ENCODE results near the gene SIKE1. TPM values are rescaled to one million over a fixed set of nuclear protein-coding genes. Genes with fewer than 3 reads are reported as not detected.
"Not testable (repeated sequence)": the region's sequence is repeated elsewhere in the genome, so short reads cannot be mapped to it uniquely, and the experiment has no call there.

SIKE1 gene
- total RNA-seq, 1 experiment from 2014 or later = 104 TPM

GRCh38 chr1:114782476-114782875 is 2.0 kb upstream of the SIKE1 start:
- no TSS peak for BruUV-seq (replicated peaks)
- H2AFZ ChIP-seq (ENCODE audit: low read length) = no peak overlapping the region
- 0 out of 2 replicates have a peak, but pooled peaks cover 4% of the 10 kb centered on the region for H3K4me1 ChIP-seq (ENCODE audit: insufficient read depth, low read length)
- no peak for DNase-seq
- H3K4me2 ChIP-seq (ENCODE audit: low read length) = no peak overlapping the region
- intact Hi-C loops (cut with micrococcal nuclease) = no loop called here
- no peak overlapping the region for H3K27ac ChIP-seq (ENCODE audit: low read length)
- H3K36me3 ChIP-seq (ENCODE audit: low read depth, low read length) = peaks cover 14% of the 10 kb centered on the region; the same call in 1 of the 2 replicates
- H3F3A ChIP-seq (ENCODE audit: low read length, unreplicated experiment) = no peaks in the 10 kb centered on the region
- no peaks in the 10 kb centered on the region for H4K20me1 ChIP-seq (ENCODE audit: low read length)
- ChIA-PET CTCF (no interaction called here), POLR2A (ENCODE audit: unreplicated experiment) (no interaction called here)
- peaks cover 29% of the 10 kb centered on the region for H3K79me2 ChIP-seq (ENCODE audit: low read length)
- no peaks in the 10 kb centered on the region for H3K9me3 ChIP-seq (ENCODE audit: low read length)
- no peak for TF ChIP-seq EZH2phosphoT487 (IDR thresholded peaks at IDR 0.05; ENCODE audit: borderline replicate concordance, low read length)
- TF ChIP-seq EZH2 (IDR thresholded peaks at IDR 0.05; ENCODE audit: low read length, unreplicated experiment) = no peak
- TF ChIP-seq, protein P1, sequence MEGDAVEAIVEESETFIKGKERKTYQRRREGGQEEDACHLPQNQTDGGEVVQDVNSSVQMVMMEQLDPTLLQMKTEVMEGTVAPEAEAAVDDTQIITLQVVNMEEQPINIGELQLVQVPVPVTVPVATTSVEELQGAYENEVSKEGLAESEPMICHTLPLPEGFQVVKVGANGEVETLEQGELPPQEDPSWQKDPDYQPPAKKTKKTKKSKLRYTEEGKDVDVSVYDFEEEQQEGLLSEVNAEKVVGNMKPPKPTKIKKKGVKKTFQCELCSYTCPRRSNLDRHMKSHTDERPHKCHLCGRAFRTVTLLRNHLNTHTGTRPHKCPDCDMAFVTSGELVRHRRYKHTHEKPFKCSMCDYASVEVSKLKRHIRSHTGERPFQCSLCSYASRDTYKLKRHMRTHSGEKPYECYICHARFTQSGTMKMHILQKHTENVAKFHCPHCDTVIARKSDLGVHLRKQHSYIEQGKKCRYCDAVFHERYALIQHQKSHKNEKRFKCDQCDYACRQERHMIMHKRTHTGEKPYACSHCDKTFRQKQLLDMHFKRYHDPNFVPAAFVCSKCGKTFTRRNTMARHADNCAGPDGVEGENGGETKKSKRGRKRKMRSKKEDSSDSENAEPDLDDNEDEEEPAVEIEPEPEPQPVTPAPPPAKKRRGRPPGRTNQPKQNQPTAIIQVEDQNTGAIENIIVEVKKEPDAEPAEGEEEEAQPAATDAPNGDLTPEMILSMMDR (conservative IDR thresholded peaks at IDR 0.05; ENCODE audit: low read depth, low read length) = no peak
- no peak overlapping the region for H3K4me3 ChIP-seq (ENCODE audit: low read length)
- H3K9ac ChIP-seq (ENCODE audit: low read length) = no peak overlapping the region
- H3K9me2 ChIP-seq (replicated peaks; ENCODE audit: low read length) = no peaks in the 10 kb centered on the region
- no peaks in the 10 kb centered on the region for H3K27me3 ChIP-seq (ENCODE audit: low read length)
- no peak for ATAC-seq

- Histone ChIP-seq H3K79me2 (ENCODE audit: low read length) (peaks cover 29% of the 10 kb centered on the region), H2AFZ (ENCODE audit: low read length) (peak overlapping the region; percentile 92; the same call in 1 of the 2 replicates)
- BruUV-seq (replicated peaks) = no TSS peak
Measured at GRCh38 chr1:114779722-114780121, 763 bp downstream of the SIKE1 start.

DNA sequence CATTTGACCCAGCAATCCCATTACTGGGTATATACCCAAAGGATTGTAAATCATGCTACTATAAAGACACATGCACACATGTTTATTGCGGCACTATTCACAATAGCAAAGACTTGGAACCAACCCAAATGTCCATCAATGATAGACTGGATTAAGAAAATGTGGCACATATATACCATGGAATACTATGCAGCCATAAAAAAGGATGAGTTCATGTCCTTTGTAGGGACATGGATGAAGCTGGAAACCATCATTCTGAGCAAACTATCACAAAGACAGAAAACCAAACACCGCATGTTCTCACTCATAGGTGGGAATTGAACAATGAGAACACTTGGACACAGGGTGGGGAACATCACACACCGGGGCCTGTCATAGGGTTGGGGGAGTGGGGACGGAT is 3.8 kb downstream of the SIKE1 start:
- H3K4me1 ChIP-seq (ENCODE audit: insufficient read depth, low read length); H2AFZ ChIP-seq (ENCODE audit: low read length); H3K27ac ChIP-seq (ENCODE audit: low read length); intact Hi-C loops (cut with micrococcal nuclease); H3K27me3 ChIP-seq (ENCODE audit: low read length); H3K4me2 ChIP-seq (ENCODE audit: low read length); H3K4me3 ChIP-seq (ENCODE audit: low read length); BruUV-seq (replicated peaks); H4K20me1 ChIP-seq (ENCODE audit: low read length); CTCF ChIA-PET; POLR2A ChIA-PET (ENCODE audit: unreplicated experiment); H3K9me2 ChIP-seq (replicated peaks; ENCODE audit: low read length); H3F3A ChIP-seq (ENCODE audit: low read length, unreplicated experiment); H3K9ac ChIP-seq (ENCODE audit: low read length); DNase-seq; H3K9me3 ChIP-seq (ENCODE audit: low read length); ATAC-seq: not testable (repeated sequence)
- Histone ChIP-seq H3K36me3 (ENCODE audit: low read depth, low read length) (peaks cover 37% of the 10 kb centered on the region), H3K79me2 (ENCODE audit: low read length) (peaks cover 29% of the 10 kb centered on the region)

More at GRCh38 chr1:114779722-114780121, 763 bp downstream of the SIKE1 start:
- Histone ChIP-seq H3K9me3 (ENCODE audit: low read length) (no peaks in the 10 kb centered on the region), H3K27ac (ENCODE audit: low read length) (peak overlapping the region; percentile 60), H3F3A (ENCODE audit: low read length, unreplicated experiment) (no peaks in the 10 kb centered on the region), H3K9ac (ENCODE audit: low read length) (peak overlapping the region; percentile 85), H3K4me3 (ENCODE audit: low read length) (peak overlapping the region; percentile 87), H4K20me1 (ENCODE audit: low read length) (no peaks in the 10 kb centered on the region), H3K36me3 (ENCODE audit: low read depth, low read length) (peaks cover 22% of the 10 kb centered on the region), H3K4me2 (ENCODE audit: low read length) (peak overlapping the region; percentile 83), H3K27me3 (ENCODE audit: low read length) (no peaks in the 10 kb centered on the region), H3K9me2 (replicated peaks; ENCODE audit: low read length) (no peaks in the 10 kb centered on the region), H3K4me1 (ENCODE audit: insufficient read depth, low read length) (0 out of 2 replicates have a peak, but pooled peaks cover 4% of the 10 kb centered on the region)
- ChIA-PET CTCF (no interaction called here), POLR2A (ENCODE audit: unreplicated experiment) (no interaction called here)
- no peak for DNase-seq
- ATAC-seq = no peak
- intact Hi-C loops (cut with micrococcal nuclease) = loop anchor here (2.0 kb wide), 1 partner anchor 23 kb away; the partner anchor contains the start of gene CSDE1
- TF ChIP-seq EZH2 (IDR thresholded peaks at IDR 0.05; ENCODE audit: low read length, unreplicated experiment) (no peak), EZH2phosphoT487 (IDR thresholded peaks at IDR 0.05; ENCODE audit: borderline replicate concordance, low read length) (no peak)
- TF ChIP-seq, protein P1 (conservative IDR thresholded peaks at IDR 0.05; ENCODE audit: low read depth, low read length) = no peak

All from PC-3 (cell line).